Stimulated activated CD8-positive, alpha-beta memory T cell treated with anti-CD3 and anti-CD28 coated beads, Interleukin-15, amount 100 ng/mL, for 48 hours (primary cell): ENCODE results near the gene ADGRG3.
"Not testable (repeated sequence)": the region's sequence is repeated elsewhere in the genome, so short reads cannot be mapped to it uniquely, and the experiment has no call there.

Source experiments
- DNase-seq, 2 donors: peaks; one replicate each; pipeline ENCODE4 v3.0.0-alpha.2; 2020; ENCODE audit warnings: low read depth in 2 of 2

Gene ADGRG3

GRCh38 chr16:57663917-57664661 lies 4.0 kb upstream of the ADGRG3 start:
- no peak for DNase-seq

GRCh38 chr16:57664662-57665025 lies 3.5 kb upstream of the ADGRG3 start:
- DNase-seq = no peak

GRCh38 chr16:57665541-57665940 lies 2.6 kb upstream of the ADGRG3 start:
- DNase-seq = no peak

GRCh38 chr16:57666353-57667047 lies 1.6 kb upstream of the ADGRG3 start:
- DNase-seq = no peak

GRCh38 chr16:57667048-57667525 lies 1.0 kb upstream of the ADGRG3 start:
- DNase-seq = no peak

- no peak for DNase-seq
Observed at GRCh38 chr16:57667526-57668262, 412 bp upstream of the ADGRG3 start.

GRCh38 chr16:57668630-57669475 lies 747 bp downstream of the ADGRG3 start:
- DNase-seq = no peak

GRCh38 chr16:57669476-57670162 lies 1.5 kb downstream of the ADGRG3 start:
- no peak for DNase-seq

- no peak for DNase-seq
Observed at GRCh38 chr16:57670196-57670595, 2.1 kb downstream of the ADGRG3 start.

- DNase-seq = not testable (repeated sequence)
Observed at GRCh38 chr16:57671451-57671850, 3.3 kb downstream of the ADGRG3 start.

- DNase-seq = no peak
Observed at GRCh38 chr16:57672416-57672815, 4.3 kb downstream of the ADGRG3 start.

- no peak for DNase-seq
Observed at GRCh38 chr16:57672824-57673223, 4.7 kb downstream of the ADGRG3 start.

GRCh38 chr16:57675741-57676551 lies 7.8 kb downstream of the ADGRG3 start:
- DNase-seq = no peak

- no peak for DNase-seq
Observed at GRCh38 chr16:57676553-57677085, 8.5 kb downstream of the ADGRG3 start.

- DNase-seq = no peak
Observed at GRCh38 chr16:57677622-57678369, 9.7 kb downstream of the ADGRG3 start.

GRCh38 chr16:57679016-57679415 lies 10.9 kb downstream of the ADGRG3 start:
- DNase-seq = no peak

GRCh38 chr16:57679767-57680482 lies 11.8 kb downstream of the ADGRG3 start:
- no peak for DNase-seq

- DNase-seq = no peak
Observed at GRCh38 chr16:57680842-57681375, 12.8 kb downstream of the ADGRG3 start.
